Activated CD4-positive, alpha-beta T cell treated with anti-CD3 and anti-CD28 coated beads for 36 hours (primary cell): ENCODE measurements around the gene AMOTL2. TPM values are rescaled to one million over a fixed set of nuclear protein-coding genes. Genes with fewer than 3 reads are reported as not detected.

Experiments used
- ATAC-seq: fragments of 200-7000 bp; cut with Tn5 transposase; one replicate; pipeline ENCODE4 v1.10.0; 2021; ENCODE audit warnings: mild to moderate bottlenecking, moderate library complexity
- CTCF ChIA-PET: fragments of 350-600 bp; sonication (Branson Sonifier 250); formaldehyde crosslinking; loops from one replicate; lab custom pipeline; 2021; ENCODE audit warnings: antibody characterized with exemption; lab: Charles Lee
- POLR2A ChIA-PET: fragments of 350-600 bp; sonication (Branson Sonifier 250); formaldehyde crosslinking; loops from one replicate; lab custom pipeline; 2021; ENCODE audit warnings: antibody characterized with exemption, inconsistent platforms; lab: Charles Lee
- DNase-seq: peaks from one replicate; pipeline ENCODE4 v3.0.0-alpha.2; 2020
- H3K27ac Mint-ChIP-seq: one replicate; pipeline ENCODE4 v1.8.0; 2021; ENCODE audit warnings: mixed read lengths
- H3K27me3 Mint-ChIP-seq: one replicate; pipeline ENCODE4 v1.8.0; 2021; ENCODE audit warnings: mixed read lengths
- H3K36me3 Mint-ChIP-seq: one replicate; pipeline ENCODE4 v1.8.0; 2021; ENCODE audit warnings: low read depth, mixed read lengths
- H3K4me1 Mint-ChIP-seq: one replicate; pipeline ENCODE4 v1.8.0; 2021; ENCODE audit warnings: mixed read lengths
- H3K4me3 Mint-ChIP-seq: one replicate; pipeline ENCODE4 v1.8.0; 2021; ENCODE audit warnings: mild to moderate bottlenecking, moderate library complexity, mixed read lengths
- H3K9me3 Mint-ChIP-seq: one replicate; pipeline ENCODE4 v1.8.0; 2021; ENCODE audit warnings: low read depth, mixed read lengths
- intact Hi-C, 2 experiments: fragments of 100-400 bp; cut with DNase I in 1 of 2; cut with micrococcal nuclease in 1 of 2; formaldehyde crosslinking; loops; one replicate each; pipeline versions ENCODE4 v1.14.2 to v1.15.1; 2022 to 2024; cut with DNase I, micrococcal nuclease
- microRNA-seq: library from miRNA; unstranded; fragments of <30 nt; microRNA quantifications from one replicate; pipeline ENCODE4 v1.2.0, GENCODE V29; 2021; ENCODE audit warnings: borderline replicate concordance
- total RNA-seq, 2 experiments: library from RNA; stranded (reverse); gene quantifications; one replicate each; pipeline ENCODE4 v1.2.3, GENCODE V29; 2021

Gene AMOTL2
- total RNA-seq, 2 experiments from 2014 or later = 0.32 to 0.42 TPM

DNA sequence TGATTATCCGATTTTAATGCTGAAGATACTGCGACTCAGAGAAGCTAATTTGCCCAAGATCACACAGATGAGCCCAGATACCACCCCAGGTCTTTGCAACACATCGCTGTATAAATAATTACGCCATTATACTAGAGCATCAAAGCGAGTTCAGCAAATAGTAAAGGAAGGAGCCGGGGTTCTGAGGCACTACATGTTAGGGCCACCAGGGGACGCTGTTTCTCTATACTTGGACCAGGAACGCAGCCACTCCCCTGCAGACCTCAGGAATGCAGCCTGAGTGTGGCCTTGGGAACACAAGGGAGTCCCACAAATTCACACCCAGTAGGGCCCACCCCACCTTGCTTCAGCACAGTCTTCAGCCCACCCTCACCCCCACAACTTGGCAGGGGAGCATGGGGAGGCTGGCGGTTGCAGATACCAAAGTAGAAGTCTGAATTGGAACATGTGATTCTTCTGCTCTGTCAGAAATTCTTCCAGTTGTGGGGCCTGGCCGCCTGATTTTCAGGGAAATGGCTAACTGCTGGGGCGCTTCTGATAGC is 65.8 kb downstream of the AMOTL2 start:
- H3K27me3 Mint-ChIP-seq = peaks cover 32% of the 10 kb centered on the region
- ChIA-PET POLR2A (interaction anchor here (1.0 kb wide), 1 partner anchor 14 kb away, joined by 5 read pairs; no protein-coding TSS in a partner anchor), CTCF (interaction anchor here (0.7 to 3.3 kb wide), 25 partner anchors 14 to 176 kb away, joined by 3 to 67 read pairs (median 5); no protein-coding TSS in a partner anchor)
- no peak overlapping the region for H3K27ac Mint-ChIP-seq
- no peaks in the 10 kb centered on the region for H3K36me3 Mint-ChIP-seq
- H3K4me3 Mint-ChIP-seq = no peak overlapping the region
- DNase-seq (peak; percentile 86), ATAC-seq (peak; percentile 89)
- H3K9me3 Mint-ChIP-seq = no peaks in the 10 kb centered on the region
- peaks cover 4% of the 10 kb centered on the region for H3K4me1 Mint-ChIP-seq
- intact Hi-C loops = loop anchor here (1.0 to 2.0 kb wide), 6 partner anchors 70 to 184 kb away; no protein-coding TSS in a partner anchor

DNA sequence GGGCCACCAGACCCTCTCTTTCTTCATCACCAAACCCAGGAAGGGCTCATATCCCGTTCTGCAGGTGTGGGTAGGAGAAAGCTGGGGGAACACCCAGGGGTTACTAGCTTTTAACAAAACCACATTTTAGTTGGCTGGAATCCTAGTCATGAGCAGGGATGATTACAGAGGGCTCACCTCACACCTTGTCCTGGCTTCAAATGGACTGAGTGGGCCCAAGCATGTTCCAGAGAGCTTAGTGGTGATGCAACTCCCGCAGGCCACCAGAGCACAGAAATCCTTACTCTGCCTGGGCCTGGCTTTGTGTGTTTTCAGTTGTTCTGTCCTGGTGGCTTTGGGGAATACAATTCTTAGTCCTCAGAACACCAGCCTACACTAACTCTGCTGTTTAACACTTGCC is 66.8 kb downstream of the AMOTL2 start:
- ATAC-seq (no peak), DNase-seq (no peak)
- ChIA-PET CTCF (interaction anchor here (0.5 to 3.3 kb wide), 18 partner anchors 12 to 1066 kb away, joined by 3 to 67 read pairs (median 5); partner anchors contain the start of gene AMOTL2), POLR2A (interaction anchor here (1.0 kb wide), 1 partner anchor 13 kb away, joined by 5 read pairs; no protein-coding TSS in a partner anchor)
- no peaks in the 10 kb centered on the region for H3K36me3 Mint-ChIP-seq
- H3K4me1 Mint-ChIP-seq = peaks cover 2% of the 10 kb centered on the region
- no peak overlapping the region for H3K4me3 Mint-ChIP-seq
- no peaks in the 10 kb centered on the region for H3K9me3 Mint-ChIP-seq
- intact Hi-C loops = no loop called here
- H3K27ac Mint-ChIP-seq = no peak overlapping the region
- H3K27me3 Mint-ChIP-seq = peaks cover 32% of the 10 kb centered on the region

DNA sequence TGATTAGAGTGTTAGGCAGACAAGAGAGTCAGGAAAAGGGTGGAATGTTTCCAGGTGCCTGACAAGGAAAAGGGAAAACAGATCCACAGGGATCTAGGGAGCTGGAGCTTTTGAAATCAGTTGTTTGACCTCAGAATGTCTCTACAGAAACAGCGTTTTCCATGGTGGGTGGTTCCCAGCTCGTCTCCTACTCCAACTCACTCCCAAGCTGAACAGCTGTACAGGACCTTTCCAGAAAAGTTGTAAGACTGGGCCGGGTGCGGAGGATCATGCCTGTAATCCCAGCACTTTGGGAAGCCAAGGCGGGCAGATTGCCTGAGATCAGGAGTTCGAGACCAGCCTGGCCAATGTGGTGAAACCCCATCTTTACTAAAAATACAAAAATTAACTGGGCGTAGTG is 67.9 kb downstream of the AMOTL2 start:
- ChIA-PET CTCF (interaction anchor here (0.7 to 1.6 kb wide), 8 partner anchors 80 to 176 kb away, joined by 3 to 7 read pairs (median 4); no protein-coding TSS in a partner anchor), POLR2A (no interaction called here)
- DNase-seq = no peak
- peaks cover 27% of the 10 kb centered on the region for H3K27me3 Mint-ChIP-seq
- H3K4me1 Mint-ChIP-seq = peaks cover 2% of the 10 kb centered on the region
- intact Hi-C loops = no loop called here
- no peaks in the 10 kb centered on the region for H3K9me3 Mint-ChIP-seq
- no peak overlapping the region for H3K27ac Mint-ChIP-seq
- no peaks in the 10 kb centered on the region for H3K36me3 Mint-ChIP-seq
- H3K4me3 Mint-ChIP-seq = no peak overlapping the region
- ATAC-seq = no peak

Small RNA genes within 50 kb of the gene (microRNA-seq; reads per million reads assigned to microRNA genes)
- not detected for gene MIR6827

Other genes starting within 250 kb of the AMOTL2 start
- 10 to 100 TPM; 23.5 to 24.0 TPM for gene RYK, start 123.6 kb downstream of the AMOTL2 start, total RNA-seq
- gene ANAPC13, start 111.5 kb upstream of the AMOTL2 start, total RNA-seq = 10 to 100 TPM; 35.9 to 39.7 TPM
- gene CEP63, start 111.6 kb upstream of the AMOTL2 start, total RNA-seq = 10 to 100 TPM; 21.3 to 25.9 TPM